ENCODE data around the gene EGFL7.

DNA sequence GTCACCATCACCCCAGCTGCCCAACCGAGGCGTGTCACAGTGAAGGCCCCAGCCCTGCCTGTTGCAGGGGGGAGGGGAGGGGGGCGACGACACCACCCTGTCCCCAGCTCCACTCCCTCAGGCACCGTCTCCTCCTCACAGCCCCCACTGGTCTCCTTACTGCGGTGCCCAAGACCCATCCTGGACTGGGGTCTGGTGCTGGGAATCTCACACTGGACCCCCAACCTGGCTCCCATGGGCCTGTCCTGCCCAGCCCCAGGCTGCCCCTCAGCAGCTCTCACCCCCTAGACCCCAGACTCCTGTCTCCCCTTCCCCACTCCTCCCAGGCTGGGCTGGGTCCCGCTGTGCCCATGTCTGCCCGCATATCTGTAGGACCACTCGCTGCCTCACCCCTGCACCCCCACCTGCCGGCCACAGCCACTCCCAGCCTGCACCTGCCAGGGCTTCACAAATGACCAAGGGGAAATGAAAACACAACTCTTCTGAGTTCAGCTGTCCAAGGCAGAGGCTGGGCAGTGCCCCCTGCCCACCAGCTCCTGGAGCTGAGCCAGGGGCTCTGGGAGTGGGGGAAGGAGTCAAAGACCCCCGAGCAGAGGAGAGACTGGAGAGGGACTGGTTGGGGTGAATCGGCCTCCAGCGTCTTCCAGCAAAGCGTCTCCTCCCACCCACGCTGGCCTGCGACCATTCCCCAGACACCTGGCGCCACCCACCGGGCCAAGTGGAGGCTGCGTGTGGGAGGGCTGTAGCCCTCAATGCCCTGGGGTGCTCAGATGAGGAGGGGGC is 32.6 kb upstream of the EGFL7 start:
- TF ChIP-seq, protein P1, sequence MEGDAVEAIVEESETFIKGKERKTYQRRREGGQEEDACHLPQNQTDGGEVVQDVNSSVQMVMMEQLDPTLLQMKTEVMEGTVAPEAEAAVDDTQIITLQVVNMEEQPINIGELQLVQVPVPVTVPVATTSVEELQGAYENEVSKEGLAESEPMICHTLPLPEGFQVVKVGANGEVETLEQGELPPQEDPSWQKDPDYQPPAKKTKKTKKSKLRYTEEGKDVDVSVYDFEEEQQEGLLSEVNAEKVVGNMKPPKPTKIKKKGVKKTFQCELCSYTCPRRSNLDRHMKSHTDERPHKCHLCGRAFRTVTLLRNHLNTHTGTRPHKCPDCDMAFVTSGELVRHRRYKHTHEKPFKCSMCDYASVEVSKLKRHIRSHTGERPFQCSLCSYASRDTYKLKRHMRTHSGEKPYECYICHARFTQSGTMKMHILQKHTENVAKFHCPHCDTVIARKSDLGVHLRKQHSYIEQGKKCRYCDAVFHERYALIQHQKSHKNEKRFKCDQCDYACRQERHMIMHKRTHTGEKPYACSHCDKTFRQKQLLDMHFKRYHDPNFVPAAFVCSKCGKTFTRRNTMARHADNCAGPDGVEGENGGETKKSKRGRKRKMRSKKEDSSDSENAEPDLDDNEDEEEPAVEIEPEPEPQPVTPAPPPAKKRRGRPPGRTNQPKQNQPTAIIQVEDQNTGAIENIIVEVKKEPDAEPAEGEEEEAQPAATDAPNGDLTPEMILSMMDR (IDR thresholded peaks at IDR 0.05) = peak in 2 of 3 experiments; percentile 41 to 57
- no peak for TF ChIP-seq POLR2A (IDR thresholded peaks at IDR 0.05)

All from vagina (tissue), 2 donors.